ENCODE results near the gene BACH2.
"Not testable (repeated sequence)": the region's sequence is repeated elsewhere in the genome, so short reads cannot be mapped to it uniquely, and the experiment has no call there.

BACH2 gene

DNA sequence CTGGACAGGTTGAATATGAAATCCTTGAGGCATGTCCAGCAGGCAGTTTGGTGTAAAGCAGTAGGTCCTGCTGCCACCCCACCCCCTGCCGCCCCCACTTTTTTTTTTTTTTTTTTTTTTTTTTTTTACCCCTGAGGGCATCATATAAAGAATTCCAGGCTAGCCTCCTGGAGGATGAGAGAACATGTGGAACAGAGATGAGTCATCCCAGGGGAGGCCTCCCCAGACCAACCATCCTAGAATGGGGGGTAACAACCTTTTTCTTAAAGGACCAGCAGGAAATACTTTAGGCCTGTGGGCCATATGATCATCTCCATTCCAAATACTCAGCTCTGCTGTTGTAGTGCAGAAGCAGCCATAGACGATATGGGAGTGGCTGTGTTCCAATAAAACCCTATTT, 231.5 kb downstream of the BACH2 start:
- no peak for DNase-seq (ENCODE audit: low read depth)

- no peak for DNase-seq (ENCODE audit: low read depth)
Measured at GRCh38 chr6:90062667-90063066, 234.0 kb downstream of the BACH2 start.

GRCh38 chr6:90062051-90062450, 234.6 kb downstream of the BACH2 start:
- DNase-seq (ENCODE audit: low read depth), result no peak

DNA sequence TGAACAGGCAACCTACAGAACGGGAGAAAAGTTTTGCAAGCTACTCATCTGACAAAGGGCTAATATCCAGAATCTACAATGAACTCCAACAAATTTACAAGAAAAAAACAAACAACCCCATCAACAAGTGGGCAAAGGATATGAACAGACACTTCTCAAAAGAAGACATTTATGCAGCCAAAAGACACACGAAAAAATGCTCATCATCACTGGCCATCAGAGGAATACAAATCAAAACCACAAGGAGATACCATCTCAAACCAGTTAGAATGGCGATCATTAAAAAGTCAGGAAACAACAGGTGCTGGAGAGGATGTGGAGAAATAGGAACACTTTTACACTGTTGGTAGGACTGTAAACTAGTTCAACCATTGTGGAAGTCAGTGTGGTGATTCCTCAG, 237.5 kb downstream of the BACH2 start:
- not testable (repeated sequence) for DNase-seq (ENCODE audit: low read depth)

DNA sequence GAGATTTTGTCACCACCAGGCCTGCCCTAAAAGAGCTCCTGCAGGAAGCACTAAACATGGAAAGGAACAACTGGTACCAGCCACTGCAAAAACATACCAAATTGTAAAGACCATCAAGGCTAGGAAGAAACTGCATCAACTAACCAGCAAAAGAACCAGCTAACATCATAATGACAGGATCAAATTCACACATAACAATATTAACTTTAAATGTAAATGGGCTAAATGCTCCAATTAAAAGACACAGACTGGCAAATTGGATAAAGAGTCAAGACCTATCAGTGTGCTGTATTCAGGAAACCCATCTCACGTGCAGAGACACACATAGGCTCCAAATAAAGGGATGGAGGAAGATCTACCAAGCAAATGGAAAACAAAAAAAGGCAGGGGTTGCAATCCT, 240.7 kb downstream of the BACH2 start:
- not testable (repeated sequence) for DNase-seq (ENCODE audit: low read depth)

DNA sequence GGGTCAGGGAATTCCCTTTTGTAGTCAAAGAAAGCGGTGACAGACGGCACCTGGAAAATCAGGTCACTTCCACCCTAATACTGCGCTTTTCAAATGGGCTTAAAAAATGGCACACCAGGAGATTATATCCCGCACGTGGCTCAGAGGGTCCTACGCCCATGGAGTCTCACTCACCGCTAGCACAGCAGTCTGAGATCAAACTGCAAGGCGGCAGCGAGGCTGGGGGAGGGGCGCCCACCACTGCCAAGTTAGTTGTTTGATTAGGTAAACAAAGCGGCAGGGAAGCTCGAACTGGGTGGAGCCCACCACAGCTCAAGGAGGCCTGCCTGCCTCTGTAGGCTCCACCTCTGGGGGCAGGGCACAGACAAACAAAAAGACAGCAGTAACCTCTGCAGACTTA, 242.4 kb downstream of the BACH2 start:
- not testable (repeated sequence) for DNase-seq (ENCODE audit: low read depth)

GRCh38 chr6:90053614-90054013, 243.0 kb downstream of the BACH2 start:
- DNase-seq (ENCODE audit: low read depth), result no peak

- DNase-seq (ENCODE audit: low read depth), result no peak
Measured at GRCh38 chr6:90049295-90049694, 247.3 kb downstream of the BACH2 start.

GRCh38 chr6:90048206-90048967, 248.3 kb downstream of the BACH2 start:
- DNase-seq (ENCODE audit: low read depth), result no peak

DNA sequence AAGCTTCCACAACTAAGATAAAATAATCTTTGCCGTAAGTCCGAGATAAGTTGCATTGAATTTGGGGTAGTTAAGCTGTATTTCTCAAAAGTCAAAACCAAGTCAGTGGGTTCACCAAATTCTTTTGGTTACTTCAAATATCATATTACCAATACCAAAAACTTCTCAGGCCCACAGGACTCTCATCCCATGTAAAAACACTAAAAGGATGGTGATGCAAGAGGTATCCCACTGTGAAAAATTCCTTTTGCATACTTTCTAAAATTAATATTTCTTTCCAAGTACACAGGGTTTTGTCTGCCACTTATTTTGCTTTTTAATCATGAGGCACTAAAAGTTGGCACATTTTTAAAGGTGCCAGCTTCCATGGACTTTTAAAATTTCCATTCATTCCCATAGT, 251.1 kb downstream of the BACH2 start:
- no peak for DNase-seq (ENCODE audit: low read depth)

DNA sequence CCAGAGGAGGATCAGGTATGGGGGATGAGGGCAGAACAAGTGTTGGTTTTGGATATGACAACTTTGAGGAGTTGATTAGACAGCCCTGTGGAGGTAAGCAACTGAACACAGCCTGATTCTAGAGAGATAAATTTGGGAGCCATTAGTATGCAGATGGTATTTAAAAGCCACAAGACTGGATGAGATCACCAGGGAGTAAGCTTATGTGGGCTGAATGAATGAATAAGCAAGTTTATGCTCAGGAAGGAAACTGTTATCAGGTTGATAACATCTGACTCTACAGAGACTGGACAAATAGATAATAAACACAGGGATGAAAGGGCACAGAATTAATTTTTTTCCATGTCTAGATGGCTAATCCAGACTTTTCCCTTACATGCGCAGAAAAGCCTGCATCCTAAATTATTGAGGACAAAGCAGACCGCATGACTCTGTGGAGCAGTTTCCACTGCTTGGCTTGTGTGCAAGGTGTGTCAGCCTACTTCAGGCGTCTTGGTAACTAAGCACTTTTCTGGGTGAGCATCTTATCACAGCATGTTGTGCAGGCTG, 251.7 kb downstream of the BACH2 start:
- DNase-seq (ENCODE audit: low read depth), result no peak

DNA sequence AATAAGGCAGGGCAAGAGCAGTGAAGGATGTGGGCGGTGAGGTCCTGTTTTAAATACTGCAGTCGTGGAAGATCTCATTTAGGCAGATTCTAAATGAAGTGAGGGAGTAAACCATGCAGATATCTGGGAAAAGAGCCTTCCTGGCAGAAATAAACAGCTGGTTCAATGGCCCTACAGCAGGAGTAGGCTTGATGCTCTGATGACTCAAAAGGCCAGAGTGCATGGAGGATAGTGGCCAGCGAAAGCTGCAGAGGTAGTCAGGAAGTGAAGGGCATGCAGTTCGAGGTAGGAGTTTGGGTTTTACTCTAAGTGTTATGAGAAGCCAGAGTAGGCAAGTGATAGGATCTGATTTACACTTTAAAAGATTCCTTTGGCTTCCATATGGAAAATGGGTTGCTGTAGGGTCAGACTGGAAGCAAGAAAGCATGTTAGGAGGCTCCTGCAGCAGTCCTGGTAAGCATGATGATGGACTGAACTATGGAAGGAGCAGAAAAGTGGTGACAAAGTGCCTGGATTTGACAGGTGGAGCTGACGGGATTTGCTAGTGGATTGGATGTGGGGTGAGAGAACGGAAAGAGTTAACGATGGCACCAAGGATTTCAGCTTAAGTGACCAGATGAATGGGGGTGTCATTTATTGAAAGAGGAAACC, 252.3 kb downstream of the BACH2 start:
- no peak for DNase-seq (ENCODE audit: low read depth)

DNA sequence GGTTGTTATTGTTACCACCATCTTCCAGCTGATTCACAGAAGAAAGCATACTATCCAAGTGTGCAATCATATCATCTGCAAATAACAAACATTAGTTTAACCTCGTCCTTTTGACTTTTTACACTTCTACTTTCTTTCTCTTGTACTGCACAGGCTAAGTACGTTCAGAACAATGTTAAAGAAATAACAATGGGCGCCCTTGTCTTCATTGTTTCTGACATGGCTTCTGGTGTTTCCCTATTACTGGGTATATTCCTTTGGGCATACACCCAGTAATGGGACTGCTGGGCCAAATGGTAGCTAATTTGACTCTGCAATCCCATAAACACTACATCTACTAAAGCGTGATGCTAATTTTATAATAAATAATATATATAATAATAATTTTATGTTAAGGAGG, 255.7 kb downstream of the BACH2 start:
- DNase-seq (ENCODE audit: low read depth), result no peak

- DNase-seq (ENCODE audit: low read depth), result no peak
Measured at GRCh38 chr6:90039911-90040310, 256.7 kb downstream of the BACH2 start.

DNA sequence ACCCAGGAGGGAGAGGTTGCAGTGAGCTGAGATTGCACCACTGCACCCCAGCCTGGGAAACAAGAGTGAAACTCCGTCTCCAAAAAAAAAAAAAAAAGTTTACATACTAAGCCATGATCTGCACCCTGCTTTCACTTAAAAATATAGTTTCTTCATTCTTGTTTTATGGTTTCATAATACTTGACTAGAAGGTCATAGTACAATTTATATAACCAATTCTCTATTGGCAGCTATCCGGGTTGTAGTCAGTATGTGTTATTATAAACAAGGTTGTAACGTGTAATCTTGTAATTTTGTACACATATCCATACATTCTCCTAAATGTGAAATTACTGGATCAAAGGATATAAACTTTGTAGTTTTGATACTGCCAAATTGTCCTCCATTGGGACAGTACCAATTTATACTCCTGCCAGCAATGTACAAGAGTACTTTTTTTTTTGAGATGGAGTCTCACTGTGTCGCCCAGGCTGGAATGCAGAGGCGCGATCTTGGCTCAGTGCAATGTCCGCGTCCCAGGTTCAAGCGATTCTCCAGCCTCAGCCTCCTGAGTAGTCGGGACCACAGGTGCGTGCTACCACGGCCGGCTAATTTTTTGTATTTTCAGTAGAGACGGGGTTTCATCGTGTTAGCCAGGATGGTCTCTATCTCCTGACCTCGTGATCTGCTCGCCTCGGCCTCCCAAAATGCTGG, 257.5 kb downstream of the BACH2 start:
- DNase-seq (ENCODE audit: low read depth), result no peak

DNA sequence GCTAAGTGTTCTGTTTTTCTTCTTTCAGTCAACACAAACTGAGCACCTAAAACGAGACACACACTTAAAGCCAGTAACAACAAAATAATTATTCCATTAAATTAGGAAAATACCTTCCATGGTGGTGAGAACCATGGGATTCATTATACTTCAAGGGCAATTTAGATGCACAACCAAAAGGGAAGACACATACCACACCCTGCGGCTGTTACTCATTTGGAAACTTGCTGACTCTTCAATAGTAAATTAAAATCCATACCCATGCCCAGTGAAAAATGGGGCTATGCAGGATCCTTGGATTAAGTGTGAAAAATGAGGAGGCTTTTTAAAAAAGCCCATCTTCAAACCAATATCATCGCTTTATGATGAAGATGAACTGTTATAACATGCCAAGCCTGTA, 259.7 kb downstream of the BACH2 start:
- no peak for DNase-seq (ENCODE audit: low read depth)

- no peak for DNase-seq (ENCODE audit: low read depth)
Measured at GRCh38 chr6:90035047-90035723, 261.5 kb downstream of the BACH2 start.

DNA sequence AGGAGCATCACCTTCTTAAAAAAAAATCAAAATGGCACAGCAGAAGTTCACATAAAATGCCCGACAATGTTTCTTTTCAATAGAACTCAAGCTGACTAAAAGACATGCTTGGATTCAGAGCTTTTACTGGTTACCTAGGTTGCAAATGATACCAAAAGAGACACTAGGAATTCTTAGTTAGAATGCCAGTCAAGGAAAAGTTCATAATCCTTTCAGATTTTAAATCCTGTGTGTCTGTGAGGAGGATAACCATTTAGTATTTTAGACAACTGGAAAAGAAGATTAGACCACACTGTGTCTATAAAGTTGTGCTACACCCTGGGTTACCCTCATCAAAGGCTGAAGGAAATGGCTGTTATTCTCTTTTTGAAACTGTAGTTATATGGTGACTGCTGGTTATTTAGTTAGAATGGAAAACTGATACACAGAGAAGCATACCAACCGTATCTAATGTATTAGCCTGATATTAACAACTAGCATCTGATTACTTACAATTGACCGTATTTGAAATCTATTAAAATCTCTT, 262.8 kb downstream of the BACH2 start:
- no peak for DNase-seq (ENCODE audit: low read depth)

- not testable (repeated sequence) for DNase-seq (ENCODE audit: low read depth)
Measured at GRCh38 chr6:90032489-90033212, 264.0 kb downstream of the BACH2 start.

DNA sequence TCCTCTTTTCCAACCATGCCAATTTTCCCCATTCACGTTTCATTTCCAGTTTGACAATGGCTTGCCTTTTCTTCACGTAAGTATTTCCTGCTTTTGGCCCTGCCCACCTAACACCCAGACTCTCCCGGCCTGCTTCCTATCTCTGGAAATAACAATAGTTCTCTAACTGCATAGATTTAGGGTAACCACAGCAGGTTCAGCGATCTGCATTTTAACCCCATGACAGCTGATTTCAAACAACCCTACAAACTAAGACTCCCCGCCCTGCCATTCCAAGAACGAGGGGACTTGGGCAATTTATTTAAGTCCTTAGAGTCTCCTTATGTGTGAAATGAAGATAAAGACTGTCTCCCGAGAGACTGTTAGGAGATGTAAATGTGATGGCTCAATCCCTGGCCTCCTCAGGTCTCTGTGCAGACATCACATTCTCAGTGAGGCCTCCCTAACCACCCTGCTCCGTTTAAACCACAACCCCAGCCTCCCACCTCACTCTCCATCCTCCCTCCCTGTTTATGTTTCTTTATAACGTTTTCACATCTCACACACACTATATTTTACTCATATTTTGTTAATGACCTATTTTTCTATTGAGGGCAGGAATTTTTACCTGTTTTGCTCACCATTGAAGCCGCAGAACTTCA, 267.5 kb downstream of the BACH2 start:
- no peak for DNase-seq (ENCODE audit: low read depth)
